Upper lobe of right lung (tissue), 1 donor: ENCODE measurements around the gene RPH3AL. TPM values are rescaled to one million over a fixed set of nuclear protein-coding genes. Genes with fewer than 3 reads are reported as not detected.

Experiments
- ATAC-seq: fragments of 200-7000 bp; cut with Tn5 transposase; one replicate; pipeline ENCODE4 v1.9.1; 2020; ENCODE audit warnings: mild to moderate bottlenecking, moderate library complexity
- DNase-seq: peaks from one replicate; pipeline ENCODE4 v3.0.0-alpha.2; 2020
- H3K27ac ChIP-seq: fragments of 200-600 bp; one replicate; pipeline ENCODE4 v1.8.0; 2022
- H3K27me3 ChIP-seq: fragments of 200-600 bp; one replicate; pipeline ENCODE4 v1.8.0; 2022; ENCODE audit warnings: mild to moderate bottlenecking
- H3K36me3 ChIP-seq: fragments of 200-600 bp; one replicate; pipeline ENCODE4 v1.8.0; 2022
- H3K4me1 ChIP-seq: fragments of 200-600 bp; one replicate; pipeline ENCODE4 v1.8.0; 2022
- H3K4me3 ChIP-seq: fragments of 200-600 bp; one replicate; pipeline ENCODE4 v1.8.0; 2022; ENCODE audit warnings: mild to moderate bottlenecking
- H3K9me3 ChIP-seq: fragments of 200-600 bp; one replicate; pipeline ENCODE4 v1.8.0; 2022
- intact Hi-C: fragments of 100-400 bp; cut with DNase I; formaldehyde crosslinking; loops from one replicate; pipeline ENCODE4 v1.11.0; 2022
- total RNA-seq: library from RNA; stranded (reverse); fragmentation: NEBNext Ultra II Directional; extraction: Animal tissue kit (Norgen Biotek cat#: 25700); gene quantifications from one replicate; pipeline ENCODE4 v1.2.1, GENCODE V29; 2021
- TF ChIP-seq, protein P1 (sequence below): fragments of 200-600 bp; IDR thresholded peaks from one replicate; pipeline ENCODE4 v1.8.0; 2022; ENCODE audit warnings: antibody characterized with exemption
- donor health status: DM: no; HTN: yes; CAD: no; lungs with severe emphysema.

Gene RPH3AL
- total RNA-seq, 1 donor from 2014 or later = 33.3 TPM

DNA sequence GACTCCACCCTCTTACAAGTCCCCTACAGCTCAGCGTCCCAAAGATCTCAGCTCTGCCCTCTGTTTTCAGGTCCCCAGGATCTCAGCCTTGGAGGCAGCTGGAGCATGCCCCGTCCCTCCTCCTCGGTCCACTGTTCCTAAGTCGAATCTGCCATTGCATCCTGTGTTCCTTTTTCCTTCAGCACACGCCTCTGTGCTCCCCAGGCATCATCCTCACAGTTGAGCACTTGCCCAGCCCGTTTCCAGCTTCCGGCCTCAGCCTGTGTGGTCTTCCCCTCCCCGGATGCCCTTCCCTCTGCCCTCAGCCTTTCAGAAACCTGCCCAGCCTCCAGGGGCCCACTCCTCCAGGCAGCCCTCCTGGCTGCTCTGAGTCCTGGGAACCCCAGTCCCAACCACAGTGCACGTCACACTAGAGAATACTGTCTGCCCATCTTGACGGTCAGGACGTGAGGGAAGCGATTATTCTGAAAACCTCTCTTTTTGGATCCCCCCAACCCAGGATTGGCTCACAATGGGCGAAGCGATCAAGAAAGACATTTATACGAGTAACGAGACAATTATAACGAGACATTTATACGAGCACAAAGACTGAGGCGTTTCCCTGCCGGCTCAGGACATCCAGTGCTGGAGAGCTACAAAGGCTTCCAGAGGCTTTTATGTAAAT lies 41.4 kb downstream of the RPH3AL start:
- H3K9me3 ChIP-seq = no peaks in the 10 kb centered on the region
- DNase-seq = peak; percentile 40
- H3K4me3 ChIP-seq = no peak overlapping the region
- intact Hi-C loops = no loop called here
- H3K27me3 ChIP-seq = no peaks in the 10 kb centered on the region
- H3K36me3 ChIP-seq = no peaks in the 10 kb centered on the region
- TF ChIP-seq, protein P1, sequence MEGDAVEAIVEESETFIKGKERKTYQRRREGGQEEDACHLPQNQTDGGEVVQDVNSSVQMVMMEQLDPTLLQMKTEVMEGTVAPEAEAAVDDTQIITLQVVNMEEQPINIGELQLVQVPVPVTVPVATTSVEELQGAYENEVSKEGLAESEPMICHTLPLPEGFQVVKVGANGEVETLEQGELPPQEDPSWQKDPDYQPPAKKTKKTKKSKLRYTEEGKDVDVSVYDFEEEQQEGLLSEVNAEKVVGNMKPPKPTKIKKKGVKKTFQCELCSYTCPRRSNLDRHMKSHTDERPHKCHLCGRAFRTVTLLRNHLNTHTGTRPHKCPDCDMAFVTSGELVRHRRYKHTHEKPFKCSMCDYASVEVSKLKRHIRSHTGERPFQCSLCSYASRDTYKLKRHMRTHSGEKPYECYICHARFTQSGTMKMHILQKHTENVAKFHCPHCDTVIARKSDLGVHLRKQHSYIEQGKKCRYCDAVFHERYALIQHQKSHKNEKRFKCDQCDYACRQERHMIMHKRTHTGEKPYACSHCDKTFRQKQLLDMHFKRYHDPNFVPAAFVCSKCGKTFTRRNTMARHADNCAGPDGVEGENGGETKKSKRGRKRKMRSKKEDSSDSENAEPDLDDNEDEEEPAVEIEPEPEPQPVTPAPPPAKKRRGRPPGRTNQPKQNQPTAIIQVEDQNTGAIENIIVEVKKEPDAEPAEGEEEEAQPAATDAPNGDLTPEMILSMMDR = no peak
- ATAC-seq = no peak
- H3K27ac ChIP-seq = no peak overlapping the region
- no peaks in the 10 kb centered on the region for H3K4me1 ChIP-seq

- TF ChIP-seq, protein P1 = no peak
- Histone ChIP-seq H3K4me3 (no peak overlapping the region), H3K36me3 (no peaks in the 10 kb centered on the region), H3K27ac (no peak overlapping the region), H3K27me3 (no peaks in the 10 kb centered on the region), H3K4me1 (no peaks in the 10 kb centered on the region), H3K9me3 (no peaks in the 10 kb centered on the region)
- ATAC-seq (no peak), DNase-seq (peak; percentile 59)
- intact Hi-C loops = no loop called here
These were observed 42.2 kb downstream of the RPH3AL start for GRCh38 chr17:310111-311010.

DNA sequence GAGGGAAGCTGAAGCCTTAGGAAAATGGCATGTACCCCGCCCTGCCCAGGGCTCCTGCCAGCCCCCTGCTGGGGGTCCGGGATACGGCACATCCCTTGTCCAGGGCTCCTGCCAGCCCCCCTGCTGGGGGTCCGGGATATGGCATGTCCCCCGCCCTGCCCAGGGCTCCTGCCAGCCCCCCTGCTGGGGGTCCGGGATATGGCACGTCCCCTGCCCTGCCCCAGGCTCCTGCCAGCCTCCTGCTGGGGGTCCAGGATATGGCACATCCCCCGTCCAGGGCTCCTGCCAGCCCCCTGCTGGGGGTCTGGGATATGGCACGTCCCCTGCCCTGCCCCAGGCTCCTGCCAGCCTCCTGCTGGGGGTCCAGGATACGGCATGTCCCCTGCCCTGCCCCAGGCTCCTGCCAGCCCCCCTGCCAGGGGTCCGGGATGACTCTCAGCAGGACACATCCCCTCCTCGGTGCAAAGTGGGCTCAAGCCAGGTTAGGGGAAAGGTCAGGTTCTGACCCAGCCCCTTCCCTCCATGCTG lies 43.2 kb downstream of the RPH3AL start:
- TF ChIP-seq, protein P1 = peak; percentile 54
- Histone ChIP-seq H3K4me3 (no peak overlapping the region), H3K27me3 (no peaks in the 10 kb centered on the region), H3K9me3 (no peaks in the 10 kb centered on the region), H3K27ac (no peak overlapping the region), H3K36me3 (no peaks in the 10 kb centered on the region), H3K4me1 (no peaks in the 10 kb centered on the region)
- intact Hi-C loops = no loop called here
- DNase-seq (peak; percentile 61), ATAC-seq (peak; percentile 53)

DNA sequence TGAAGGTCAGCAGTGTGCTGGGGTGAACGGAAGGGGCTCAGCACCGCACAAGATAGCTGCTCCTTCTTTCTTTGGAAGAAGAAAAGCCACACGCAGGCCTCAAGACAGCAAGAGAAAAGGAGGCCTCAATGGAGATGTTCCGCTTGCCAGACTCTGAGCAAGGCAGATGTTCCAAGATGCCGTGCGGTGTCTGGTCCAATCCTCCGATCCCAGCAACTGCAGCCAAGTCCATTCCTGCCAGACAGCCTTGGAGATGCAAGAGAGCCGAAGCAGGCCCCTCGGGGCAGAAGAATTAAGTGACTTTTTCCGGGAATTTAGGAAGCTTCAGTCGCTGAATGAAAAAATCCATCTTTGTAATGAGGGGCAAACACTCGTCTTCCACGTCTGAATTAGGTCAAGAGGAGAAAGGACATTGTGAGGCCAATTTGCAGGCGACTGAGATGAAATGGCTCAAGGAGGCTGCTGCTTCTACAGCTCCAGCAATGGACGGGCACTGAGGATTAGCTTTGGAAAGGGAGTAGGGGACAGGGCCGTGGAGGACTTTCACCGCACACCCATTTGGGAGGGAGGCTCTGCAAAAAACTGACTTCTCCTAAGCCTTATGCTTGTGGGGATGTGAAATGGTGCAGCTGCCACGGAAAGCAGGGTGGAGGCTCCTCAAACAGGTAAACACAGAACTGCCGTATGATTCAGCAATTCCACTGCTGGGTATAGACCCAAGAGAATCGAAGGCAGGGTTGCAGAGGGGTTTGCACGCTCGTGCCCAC lies 44.7 kb downstream of the RPH3AL start:
- Histone ChIP-seq H3K9me3 (no peaks in the 10 kb centered on the region), H3K27me3 (no peaks in the 10 kb centered on the region), H3K4me1 (no peaks in the 10 kb centered on the region), H3K4me3 (no peak overlapping the region), H3K36me3 (no peaks in the 10 kb centered on the region), H3K27ac (no peak overlapping the region)
- intact Hi-C loops = no loop called here
- ATAC-seq (no peak), DNase-seq (no peak)
- TF ChIP-seq, protein P1 = no peak

- intact Hi-C loops = no loop called here
- ATAC-seq = no peak
- TF ChIP-seq, protein P1 = no peak
These were observed 45.3 kb downstream of the RPH3AL start for GRCh38 chr17:307295-307691.

More at GRCh38 chr17:307295-307691, 45.3 kb downstream of the RPH3AL start:
- H3K36me3 ChIP-seq = no peaks in the 10 kb centered on the region
- H3K4me1 ChIP-seq = no peaks in the 10 kb centered on the region
- H3K4me3 ChIP-seq = no peak overlapping the region
- H3K9me3 ChIP-seq = no peaks in the 10 kb centered on the region
- no peaks in the 10 kb centered on the region for H3K27me3 ChIP-seq
- no peak overlapping the region for H3K27ac ChIP-seq
- DNase-seq = no peak
